ENCODE measurements around the gene PTK7.

DNA sequence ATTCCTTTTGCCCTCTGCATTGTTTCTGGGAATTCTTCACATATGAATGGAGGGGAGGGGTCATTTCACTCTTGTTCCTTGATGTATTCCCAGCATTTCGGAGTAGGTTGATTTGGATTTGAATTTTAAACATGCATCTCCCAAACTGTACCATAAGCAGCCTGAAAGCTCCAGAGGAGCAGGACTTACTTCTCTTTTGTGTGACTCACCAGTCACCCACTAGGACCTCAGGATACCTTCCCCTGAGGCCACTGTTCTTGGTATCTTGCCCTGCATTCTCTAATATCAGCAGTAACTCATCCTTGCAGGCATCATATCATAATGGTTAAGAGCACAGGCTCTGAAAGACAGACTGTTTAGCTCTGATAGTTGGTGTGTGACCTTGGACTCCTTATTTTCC is 17.6 kb upstream of the PTK7 start:
- TF ChIP-seq CTCF (IDR thresholded peaks at IDR 0.05) (no peak), POLR2A (IDR thresholded peaks at IDR 0.05) (no peak)
